CD4-positive, alpha-beta T cell treated with Interleukin-10 for 1 hour (primary cell): ENCODE results near the gene FBXL14.

Experiments used
- DNase-seq: peaks from one replicate; pipeline ENCODE4 v3.0.0-alpha.2; 2020

Gene FBXL14

GRCh38 chr12:1592444-1593173, 1.8 kb downstream of the FBXL14 start:
- DNase-seq: peak; percentile 67

GRCh38 chr12:1591543-1591942, 2.8 kb downstream of the FBXL14 start:
- no peak for DNase-seq

GRCh38 chr12:1591034-1591433, 3.3 kb downstream of the FBXL14 start:
- peak; percentile 67 for DNase-seq

GRCh38 chr12:1590221-1590979, 4.0 kb downstream of the FBXL14 start:
- DNase-seq: no peak

GRCh38 chr12:1588575-1588947, 5.8 kb downstream of the FBXL14 start:
- no peak for DNase-seq

- no peak for DNase-seq
Measured at GRCh38 chr12:1587927-1588574, 6.3 kb downstream of the FBXL14 start.

GRCh38 chr12:1584326-1584725, 10.1 kb downstream of the FBXL14 start:
- no peak for DNase-seq

- peak; percentile 77 for DNase-seq
Measured at GRCh38 chr12:1583421-1584078, 10.8 kb downstream of the FBXL14 start.

- DNase-seq: no peak
Measured at GRCh38 chr12:1582709-1583050, 11.7 kb downstream of the FBXL14 start.

GRCh38 chr12:1581973-1582708, 12.2 kb downstream of the FBXL14 start:
- DNase-seq: no peak

- DNase-seq: no peak
Measured at GRCh38 chr12:1580526-1580925, 13.9 kb downstream of the FBXL14 start.

GRCh38 chr12:1579651-1580435, 14.5 kb downstream of the FBXL14 start:
- DNase-seq: no peak

GRCh38 chr12:1576410-1577241, 17.8 kb downstream of the FBXL14 start:
- no peak for DNase-seq

- no peak for DNase-seq
Measured at GRCh38 chr12:1575408-1576401, 18.7 kb downstream of the FBXL14 start.

- DNase-seq: no peak
Measured at GRCh38 chr12:1574865-1575259, 19.5 kb downstream of the FBXL14 start.

GRCh38 chr12:1573960-1574864, 20.2 kb downstream of the FBXL14 start:
- DNase-seq: no peak

GRCh38 chr12:1572731-1573130, 21.6 kb downstream of the FBXL14 start:
- no peak for DNase-seq

- DNase-seq: no peak
Measured at GRCh38 chr12:1567852-1568251, 26.5 kb downstream of the FBXL14 start.
